Activated T-cell treated with anti-CD3 and anti-CD28 coated beads for 4 hours (primary cell): ENCODE results near the gene COLEC11.

ENCODE experiments used
- DNase-seq: peaks from one replicate; pipeline ENCODE4 v3.0.0-alpha.2; 2020

Gene COLEC11

DNA sequence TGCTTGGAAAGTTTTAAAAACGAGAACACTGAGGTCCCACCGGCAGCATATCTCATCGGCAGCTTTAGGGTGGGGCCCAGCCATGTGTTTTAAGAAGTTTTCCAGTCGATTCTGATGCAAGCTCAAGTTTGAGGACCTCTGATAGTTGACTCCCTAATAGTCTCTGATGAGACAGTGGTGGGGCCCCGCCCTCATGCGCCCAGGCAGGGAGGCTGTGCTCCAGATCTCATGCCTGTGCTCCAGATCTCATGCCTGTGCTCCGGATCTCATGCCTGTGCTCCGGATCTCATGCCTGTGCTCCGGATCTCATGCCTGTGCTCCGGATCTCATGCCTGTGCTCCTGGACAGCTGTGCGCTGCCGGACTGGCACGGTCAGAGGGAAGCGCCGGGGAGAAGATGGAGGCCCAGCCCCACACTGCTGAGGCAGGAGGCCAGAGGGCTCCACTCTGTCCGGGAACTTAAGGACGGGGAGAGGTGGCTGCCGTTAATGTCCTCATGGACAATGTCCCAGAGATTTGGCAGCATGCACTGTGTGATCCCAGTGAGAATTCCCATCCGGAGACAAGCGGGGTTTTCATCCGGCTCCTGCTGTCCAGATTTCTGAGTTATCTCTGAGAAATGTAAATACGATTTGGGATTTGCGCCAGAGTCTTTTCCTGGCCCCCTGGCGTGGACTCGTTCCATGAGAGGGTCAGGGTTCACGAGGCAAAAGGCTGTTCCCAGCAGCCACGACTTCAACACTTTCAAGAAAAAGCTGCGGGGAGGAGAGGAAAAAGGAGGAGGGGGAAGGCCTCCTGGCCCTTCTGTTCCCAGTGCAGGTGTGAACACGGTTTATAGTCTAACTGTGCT is 9.4 kb upstream of the COLEC11 start:
- DNase-seq, result no peak

DNA sequence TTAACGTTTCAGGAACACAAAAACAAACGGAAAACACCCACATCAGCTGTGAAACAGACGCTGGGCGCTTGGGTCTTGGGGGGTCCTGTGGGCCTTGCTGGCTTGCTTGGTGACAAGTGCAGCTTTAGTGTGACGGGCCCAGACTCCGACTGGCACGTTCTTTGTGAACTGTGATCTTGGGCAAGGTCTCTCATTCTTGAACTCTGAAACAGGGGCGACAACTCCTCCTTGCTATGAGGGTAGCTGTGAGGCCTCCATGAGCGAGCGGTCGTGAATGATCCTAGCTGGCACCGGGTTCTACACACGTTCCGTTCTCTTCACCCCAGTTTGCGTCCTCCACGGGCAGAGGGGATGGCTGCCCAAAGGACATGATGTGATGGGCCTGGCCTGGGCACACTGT is 8.7 kb upstream of the COLEC11 start:
- no peak for DNase-seq

DNA sequence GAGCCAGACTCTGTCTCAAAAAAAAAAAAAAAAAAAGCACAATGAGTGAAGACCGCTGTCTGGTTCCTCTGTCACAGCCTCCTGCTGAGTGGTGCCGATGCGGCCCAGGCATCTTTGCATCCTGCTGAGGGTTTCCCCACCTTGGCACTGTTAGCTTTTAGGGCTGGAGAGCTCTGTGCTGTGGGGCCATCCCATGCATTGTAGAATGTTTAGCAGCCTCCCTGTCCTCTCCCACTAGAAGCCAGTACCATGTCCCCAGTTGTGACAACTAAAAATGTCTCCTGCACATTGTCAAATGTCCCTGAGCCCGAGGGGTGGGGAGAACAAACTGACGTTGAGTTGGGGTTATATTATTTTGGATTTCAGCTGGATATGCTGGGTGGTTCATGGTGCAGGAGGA is 7.9 kb upstream of the COLEC11 start:
- DNase-seq, result no peak

DNA sequence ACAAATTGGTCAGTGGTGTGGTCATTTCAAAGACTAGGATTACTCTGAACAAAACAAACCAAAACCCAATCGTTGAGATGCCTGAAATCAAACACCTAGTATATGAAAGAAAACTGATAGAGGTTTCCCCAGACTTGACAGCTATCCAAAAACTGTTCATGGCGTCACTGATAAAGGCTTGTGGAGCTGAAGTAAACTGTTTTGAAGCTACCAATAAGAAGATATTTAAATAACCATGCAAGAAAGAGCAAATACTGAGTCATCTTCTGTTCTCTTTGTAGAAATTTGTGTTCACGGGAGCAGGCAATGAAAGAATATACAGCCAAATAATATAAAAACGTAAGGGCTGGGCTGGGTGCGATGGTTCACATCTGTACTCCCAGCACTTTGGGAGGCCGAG is 7.5 kb upstream of the COLEC11 start:
- DNase-seq, result no peak

DNA sequence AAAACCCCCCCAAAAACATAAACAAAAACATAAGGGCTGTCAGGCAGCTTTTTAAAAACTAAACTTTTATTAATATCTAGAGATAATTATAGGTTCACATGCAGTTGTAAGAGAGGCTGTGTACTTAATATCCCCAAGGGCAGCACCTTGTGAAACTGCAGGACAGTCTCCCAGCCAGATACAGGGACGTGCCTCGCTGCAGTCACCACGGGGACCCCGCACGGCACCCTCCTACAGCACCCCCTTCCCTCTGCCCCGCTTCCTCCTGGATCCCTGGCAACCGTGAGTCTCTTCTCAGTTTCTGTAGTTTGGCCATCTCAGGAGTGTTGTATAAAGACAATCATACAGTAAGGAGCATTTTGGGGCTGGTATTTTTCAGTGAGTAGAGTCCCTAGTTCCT is 6.8 kb upstream of the COLEC11 start:
- DNase-seq, result no peak

DNA sequence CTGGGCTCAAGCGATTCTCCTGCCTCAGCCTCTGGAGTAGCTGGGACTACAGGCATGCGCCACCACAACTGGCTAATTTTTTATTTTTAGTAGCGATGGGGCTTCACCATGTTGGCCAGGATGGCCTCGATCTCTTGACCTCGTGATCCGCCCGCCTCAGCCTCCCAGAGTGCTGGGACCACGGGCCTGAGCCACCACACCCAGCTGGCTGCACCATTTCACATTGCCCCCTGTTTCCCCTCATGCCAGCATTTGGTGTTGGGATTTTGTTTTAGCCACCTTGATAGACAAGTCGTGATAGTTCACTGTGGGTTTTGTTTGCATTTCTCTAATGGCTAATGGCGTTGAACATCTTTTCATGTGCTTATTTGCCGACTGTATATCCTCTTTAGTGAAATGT is 5.8 kb upstream of the COLEC11 start:
- DNase-seq, result no peak

DNA sequence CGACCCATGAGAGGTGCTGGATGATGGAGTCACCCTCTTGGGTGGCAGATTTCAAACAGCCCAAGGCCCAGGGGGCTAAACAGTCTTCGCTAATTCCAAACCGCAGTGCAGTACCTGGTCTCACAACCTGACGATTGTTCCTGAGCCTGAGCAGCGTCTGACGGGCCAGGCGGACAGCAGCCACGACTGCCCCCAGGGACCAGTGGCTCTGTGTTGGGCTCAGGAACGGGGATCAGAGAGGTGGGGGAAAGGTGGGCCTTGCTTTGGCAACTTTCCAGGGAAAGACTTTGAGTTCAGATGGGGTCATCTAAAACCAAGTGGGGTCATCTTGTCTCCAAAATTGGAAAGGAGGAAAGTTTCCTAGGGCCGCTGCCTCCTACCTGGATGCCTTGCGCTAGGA is 492 bp downstream of the COLEC11 start:
- no peak for DNase-seq

DNA sequence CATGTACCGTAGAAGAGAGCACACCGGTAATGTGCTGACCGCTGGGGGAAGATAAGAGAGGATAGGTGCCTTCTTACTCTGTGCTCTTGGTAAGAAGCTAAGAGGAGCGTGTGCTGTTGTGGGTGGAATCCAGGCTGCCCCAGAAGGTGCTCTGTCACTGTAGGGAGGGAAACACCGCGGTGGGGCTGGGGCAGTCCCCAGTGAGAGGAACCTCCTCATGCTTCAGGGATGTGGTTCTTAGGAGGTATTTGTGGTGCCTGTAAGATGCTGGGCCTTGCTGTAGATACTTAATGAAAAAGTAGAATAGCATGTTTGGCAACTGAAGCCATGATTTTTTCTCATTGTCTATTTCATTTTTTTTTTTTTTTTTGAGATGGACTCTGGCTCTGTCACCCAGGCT is 1.1 kb downstream of the COLEC11 start:
- DNase-seq, result no peak

DNA sequence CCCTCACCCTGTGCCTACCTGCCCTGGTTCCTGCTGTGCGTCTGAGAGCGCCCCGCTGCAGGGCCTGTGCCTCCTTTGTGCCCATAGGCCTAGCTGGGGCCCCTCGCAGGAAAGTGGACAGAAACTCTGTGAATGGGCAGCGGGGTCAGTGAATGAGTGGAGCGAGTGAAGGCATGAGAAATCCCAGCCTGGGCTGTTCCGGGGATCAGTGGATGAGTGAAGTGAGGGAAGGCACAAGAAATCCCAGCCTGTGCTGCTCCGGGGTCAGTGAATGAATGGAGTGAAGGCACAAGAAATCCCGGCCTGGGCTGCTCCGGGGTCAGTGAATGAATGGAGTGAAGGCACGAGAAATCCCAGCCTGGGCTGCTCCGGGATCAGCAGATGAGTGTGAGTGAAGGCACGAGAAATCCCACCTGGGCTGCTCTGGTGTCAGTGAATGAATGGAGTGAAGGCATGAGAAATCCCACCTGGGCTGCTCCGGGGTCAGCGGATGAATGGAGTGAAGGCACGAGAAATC is 2.0 kb downstream of the COLEC11 start:
- no peak for DNase-seq

DNA sequence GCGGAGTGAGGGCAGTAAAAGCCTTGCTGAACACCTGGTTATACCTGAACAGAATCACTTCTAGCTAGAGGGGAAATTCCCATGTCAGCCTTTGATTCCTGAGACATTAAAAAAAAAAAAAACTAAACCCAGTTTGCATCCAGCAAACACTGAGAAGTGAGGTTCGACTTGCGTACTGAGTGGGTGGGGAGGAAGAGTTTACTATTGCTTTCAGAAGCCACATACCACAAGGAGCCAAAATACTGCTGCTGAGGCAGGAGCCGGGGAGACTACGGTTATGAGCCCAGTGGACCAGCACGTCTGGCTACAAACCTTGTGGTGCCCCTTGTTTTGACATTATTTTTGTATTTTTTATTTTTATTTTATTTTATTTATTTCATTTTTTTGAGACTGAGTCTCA is 2.7 kb downstream of the COLEC11 start:
- DNase-seq, result no peak

DNA sequence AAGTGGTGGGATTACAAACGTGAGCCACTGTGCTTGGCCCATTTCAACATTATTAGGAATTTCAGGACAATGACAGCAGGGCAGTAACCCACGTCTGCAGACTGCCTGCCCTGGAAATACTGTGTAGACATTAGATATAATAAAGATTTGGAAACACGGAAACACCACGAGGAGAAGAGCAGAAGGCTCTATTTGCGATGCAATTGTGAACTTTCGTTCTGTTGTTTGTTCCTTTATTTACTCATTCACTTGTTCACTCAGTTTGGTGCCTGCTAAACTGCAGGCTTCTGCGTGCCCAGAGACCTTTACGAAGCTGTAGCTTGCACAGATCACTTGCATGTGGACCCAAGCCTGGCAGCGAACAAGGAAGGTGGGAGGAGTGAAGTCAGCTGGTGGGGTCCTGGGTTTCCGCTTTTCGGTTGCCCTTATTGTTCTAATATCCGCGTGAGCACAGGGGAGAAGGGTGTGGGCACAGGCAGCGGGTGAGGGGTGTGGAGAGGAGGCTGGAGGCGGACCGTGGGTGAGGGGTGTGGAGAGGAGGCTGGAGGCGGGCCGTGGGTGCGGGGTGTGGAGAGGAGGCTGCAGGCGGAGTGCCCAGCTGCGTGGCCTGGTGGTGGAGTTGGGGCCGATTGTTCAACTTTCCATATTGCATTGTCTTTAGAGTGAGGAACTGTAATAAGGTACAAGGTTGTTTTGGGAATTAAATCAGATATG is 3.4 kb downstream of the COLEC11 start:
- DNase-seq, result no peak

DNA sequence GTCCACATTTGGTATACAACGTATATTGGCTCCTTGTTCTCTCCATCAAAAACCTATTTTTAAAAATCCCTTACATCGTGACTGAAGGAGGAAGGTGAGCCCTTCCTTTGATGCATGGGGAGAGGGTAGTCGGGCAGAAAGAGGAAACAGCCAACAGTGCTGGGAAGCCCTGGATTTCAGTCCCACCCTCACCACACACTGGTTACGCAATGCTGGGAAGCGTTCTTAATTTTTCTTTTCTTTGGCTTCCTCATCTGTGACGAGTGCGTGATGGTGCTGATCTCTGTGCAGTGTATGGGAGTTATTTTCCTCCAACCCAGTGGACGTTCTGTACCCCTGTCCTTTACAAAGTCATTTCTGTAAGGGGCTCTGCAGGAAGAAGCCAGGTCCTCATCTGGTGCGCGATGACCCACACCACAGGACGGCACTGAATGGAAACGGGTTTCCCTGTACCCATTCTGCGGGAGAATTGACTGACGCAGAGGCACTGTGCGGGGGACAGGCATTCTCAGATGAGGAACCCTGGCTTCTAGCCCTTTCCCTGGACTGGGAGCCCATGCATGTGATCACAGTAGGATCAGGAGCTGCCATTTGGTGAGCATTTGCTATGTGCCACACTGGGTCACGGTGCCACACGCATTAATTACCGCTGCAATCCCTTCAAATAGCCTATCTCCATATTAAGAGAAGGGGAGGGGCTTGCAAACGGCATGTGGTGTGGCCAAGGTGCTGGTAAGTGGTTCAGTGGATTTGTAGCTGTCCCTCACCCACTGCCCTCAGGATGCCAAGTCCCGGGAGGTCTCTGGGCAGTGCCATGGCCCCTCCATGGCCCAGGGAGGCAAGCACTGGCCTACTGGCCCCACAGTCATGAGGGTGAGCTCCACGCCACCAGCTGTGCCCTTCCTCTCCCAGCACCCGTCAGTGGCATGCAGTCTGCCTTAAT is 4.3 kb downstream of the COLEC11 start:
- DNase-seq, result no peak

DNA sequence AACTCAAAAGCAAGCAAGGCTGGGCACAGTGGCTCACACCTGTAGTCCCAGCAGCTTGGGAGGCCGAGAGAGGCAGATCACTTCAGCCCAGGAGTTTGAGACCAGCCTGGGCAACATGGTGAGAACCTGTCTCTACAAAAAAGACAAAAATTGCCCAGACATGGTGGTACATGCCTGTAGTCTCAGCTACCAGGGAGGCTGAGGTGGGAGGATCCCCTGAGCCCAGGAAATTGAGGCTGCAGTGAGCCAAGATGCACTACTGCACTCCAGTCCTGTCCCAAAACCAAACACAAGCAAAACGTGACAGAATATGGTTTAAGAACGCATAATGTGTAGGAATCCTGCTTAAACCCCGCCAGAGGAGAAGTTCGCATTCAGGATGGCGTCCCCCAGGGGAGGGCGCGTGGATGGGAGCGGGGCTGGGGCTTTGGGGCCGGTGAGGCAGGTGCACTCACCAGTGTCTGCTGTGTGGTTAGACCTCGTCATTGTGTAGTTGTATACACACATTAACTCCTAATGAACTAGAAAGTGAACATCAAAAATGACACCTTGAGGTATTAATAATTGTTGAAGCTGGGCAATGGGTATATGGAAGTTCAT is 5.4 kb downstream of the COLEC11 start:
- no peak for DNase-seq

DNA sequence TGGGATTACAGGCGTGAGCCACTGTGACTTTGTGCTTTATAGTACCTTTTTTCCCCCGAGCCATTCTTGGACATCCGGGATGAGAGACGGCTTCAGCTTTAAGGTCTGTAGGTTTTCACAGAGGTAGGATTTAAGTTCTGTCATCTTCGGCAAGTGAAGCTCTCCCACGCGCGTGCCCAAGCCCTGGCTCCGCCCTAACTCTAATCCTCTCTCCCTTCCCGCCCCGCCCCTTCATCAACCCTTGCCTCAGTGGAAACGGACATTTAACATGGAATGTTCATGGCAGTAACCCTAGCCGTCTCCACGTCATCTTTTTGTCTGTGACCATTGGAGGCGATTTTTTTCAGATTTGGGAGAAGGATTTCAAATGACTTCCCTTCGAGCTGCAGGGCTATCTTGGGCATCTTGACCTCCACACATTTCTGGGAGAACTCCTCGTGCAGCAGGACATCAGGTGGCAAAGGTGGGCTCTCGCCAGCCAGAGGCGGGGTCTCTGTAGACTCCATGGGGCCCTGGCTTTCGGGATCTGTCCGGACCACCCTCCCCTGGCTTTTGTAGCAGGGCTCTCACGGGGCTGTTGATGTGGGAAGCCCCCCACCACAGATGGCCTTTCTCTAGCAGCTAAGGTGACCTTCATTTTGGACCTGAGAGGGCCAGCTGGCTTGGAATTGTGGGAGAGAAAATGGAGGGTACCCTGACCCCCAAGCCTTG is 6.8 kb downstream of the COLEC11 start:
- no peak for DNase-seq

DNA sequence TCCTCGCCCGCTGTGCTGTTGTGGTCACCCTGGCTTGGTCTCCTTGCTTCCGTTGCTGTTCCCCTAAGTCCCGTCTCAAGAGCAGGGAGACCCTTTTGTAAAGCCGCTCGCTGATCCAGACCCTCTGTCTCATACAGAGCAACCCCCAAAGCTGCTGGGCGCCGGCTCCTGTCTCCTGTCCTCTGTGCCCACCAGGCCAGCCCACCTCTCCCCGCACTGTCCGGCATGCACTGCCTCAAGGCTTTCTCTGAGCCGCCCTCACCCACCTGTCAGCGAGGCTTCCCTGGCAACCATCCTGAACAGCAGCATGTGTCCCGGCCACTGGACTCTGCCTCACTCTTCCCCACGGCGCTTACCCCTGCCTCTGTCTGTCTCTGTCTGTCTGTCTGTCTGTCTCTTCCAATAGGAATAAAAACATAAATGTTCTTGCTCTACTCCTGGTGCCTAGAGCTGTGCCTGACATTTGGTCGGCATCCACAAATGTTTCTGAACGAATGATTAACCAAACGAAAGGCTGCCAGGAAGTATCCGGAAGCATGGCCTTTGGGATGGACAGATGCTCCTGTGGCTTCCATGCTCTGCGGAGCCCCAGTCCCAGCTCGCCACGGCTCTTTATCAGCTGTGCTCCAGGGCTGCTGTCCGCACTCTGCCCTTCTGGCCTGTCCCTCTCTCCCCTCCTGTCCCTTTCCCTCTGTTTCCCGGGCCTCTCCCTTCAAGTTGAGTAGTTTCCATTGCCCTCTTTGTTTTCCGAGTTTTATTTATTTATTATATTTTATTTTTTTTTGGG is 7.8 kb downstream of the COLEC11 start:
- DNase-seq, result no peak

DNA sequence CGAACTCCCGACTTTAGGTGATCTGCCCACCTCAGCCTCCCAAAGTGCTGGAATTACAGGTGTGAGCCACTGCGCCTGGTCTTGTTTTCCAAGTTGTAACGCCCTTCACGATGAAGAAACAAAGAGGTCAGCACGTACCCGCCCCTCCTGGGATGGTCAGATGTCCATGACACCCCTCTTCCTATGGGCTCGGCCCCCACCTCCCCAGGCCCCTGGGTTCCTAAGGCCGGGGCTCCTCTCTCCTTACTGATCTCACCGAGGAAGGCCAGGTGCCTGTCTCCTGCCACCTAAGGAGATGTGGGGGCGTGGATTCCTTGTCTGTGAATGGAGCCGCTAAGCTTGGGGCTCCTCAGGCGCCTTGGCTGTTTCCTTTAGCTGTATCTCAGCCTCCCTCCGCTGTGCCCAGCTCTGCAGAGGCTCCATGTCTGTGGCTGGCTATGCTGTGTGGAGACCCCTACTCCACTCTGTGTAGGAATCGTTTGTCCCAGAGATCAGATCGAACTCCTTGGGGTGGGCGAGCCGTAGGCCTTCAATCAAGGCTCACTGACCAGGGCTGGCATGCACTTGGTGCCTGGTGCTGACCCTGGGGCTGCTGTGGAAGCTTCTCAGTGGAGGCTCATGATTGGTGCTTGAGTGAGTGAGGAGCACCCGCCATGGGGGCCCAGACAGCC is 8.8 kb downstream of the COLEC11 start:
- DNase-seq, result no peak

DNA sequence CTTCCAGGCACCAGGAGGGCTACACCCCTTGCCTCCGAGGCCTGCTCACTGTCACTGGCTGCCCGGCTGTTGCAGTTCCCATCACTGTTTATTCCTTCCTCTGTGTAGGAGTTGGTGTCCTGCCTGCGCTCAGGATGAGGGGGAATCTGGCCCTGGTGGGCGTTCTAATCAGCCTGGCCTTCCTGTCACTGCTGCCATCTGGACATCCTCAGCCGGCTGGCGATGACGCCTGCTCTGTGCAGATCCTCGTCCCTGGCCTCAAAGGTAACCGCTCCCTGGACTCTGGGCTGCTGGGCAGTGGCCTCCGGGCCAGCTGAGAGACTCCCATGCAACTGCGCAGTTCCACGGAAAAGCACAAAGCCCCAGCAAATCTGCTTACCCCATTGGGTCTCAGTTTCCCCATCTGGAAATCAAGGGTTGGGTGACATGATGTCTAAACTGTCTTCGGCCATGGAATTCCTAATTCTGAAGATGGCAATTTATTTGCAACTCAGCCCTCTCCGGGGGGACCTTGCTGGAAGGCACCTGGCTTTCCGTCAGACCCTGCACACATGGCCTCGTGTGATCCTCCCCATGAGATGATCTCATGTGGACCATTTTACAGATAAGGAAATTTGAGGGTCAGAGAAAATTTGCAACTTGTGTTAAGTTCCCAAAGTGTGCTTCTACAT is 9.4 kb downstream of the COLEC11 start:
- DNase-seq, result no peak

DNA sequence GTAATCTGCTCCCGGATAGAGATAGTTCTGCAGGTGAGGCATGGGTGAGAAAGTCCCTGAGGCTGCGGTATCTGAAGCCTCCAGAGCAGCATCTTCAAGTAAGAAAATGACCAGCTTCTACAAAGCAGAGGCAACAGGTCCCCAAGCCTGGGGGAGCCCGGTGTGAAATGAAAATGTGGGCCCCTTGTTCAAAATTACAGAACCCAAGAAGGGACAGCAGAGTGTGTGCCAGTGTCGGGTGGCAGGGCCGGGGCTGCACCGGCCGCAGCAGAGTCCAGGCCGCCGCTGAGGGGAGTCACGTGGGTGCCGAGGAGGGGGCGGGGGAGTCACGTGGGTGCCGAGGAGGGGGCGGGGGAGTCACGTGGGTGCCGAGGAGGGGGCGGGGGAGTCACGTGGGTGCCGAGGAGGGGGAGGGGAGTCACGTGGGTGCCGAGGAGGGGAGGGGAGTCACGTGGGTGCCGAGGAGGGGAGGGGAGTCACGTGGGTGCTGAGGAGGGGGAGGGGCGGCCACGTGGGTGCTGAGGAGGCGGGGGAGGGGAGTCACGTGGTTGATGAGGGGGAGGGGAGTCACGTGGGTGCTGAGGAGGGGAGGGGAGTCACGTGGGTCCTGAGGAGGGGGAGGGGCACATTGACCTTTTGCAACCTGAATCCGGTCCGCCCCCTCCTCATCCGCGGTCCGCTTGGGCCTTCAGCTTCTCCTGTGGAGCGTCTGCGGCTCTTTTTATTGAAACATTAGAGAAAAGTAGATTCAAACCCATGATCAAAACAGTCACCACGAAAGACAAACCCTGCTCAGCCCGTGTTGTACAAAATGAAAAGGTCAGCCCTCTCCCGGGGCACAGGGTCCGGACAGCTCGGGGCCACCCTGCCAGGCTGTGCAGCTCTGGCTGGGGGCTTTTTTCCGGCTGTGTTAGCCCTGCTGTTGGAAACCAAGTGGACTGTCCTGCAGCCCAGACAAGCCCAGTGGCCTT is 10.4 kb downstream of the COLEC11 start:
- DNase-seq, result no peak

DNA sequence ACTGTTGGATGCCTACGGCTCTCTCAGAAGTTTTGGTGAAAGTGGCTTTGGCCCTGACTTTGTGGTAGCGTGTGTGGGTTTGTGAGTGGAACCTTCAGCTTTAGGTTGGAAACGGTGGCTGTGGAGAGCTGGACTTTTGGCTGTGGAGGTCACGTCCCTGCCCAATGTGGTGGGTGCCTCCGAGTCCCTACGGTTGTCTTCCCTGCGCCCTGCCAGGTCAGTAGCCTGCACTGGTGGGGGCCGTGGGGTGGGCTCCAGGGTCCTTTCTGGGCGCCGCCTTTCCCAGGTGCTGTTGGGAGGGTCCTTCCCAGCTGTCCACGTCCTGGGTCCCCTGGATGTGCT is 11.1 kb downstream of the COLEC11 start:
- DNase-seq, result no peak
